OCI-LY1 (cell line): Measurements from ENCODE around the gene IQSEC3.

Source experiments
- H2AFZ ChIP-seq: fragments of 200-600 bp; sonication (generic), shearing (Covaris generic); 2 replicates; pipeline ENCODE4 v1.6.0; 2014; ENCODE audit warnings: antibody characterized with exemption, mild to moderate bottlenecking, low read length
- H3F3A ChIP-seq: fragments of 200-600 bp; sonication (generic), shearing (Covaris generic); 2 replicates; pipeline ENCODE4 v1.6.0; 2014; ENCODE audit warnings: mild to moderate bottlenecking, antibody characterized with exemption, low read length, moderate library complexity; ENCODE audit not compliant: insufficient read depth
- H3K27ac ChIP-seq: fragments of 200-600 bp; sonication (generic); 2 replicates; pipeline ENCODE4 v1.5.1; 2014; ENCODE audit warnings: low read length, mixed run types, mild to moderate bottlenecking, low read depth; ENCODE audit not compliant: poor library complexity, severe bottlenecking
- H3K27me3 ChIP-seq: fragments of 200-600 bp; sonication (generic); 2 replicates; pipeline ENCODE4 v1.6.0; 2014; ENCODE audit warnings: antibody characterized with exemption, mild to moderate bottlenecking, low read length, moderate library complexity; ENCODE audit not compliant: insufficient read depth
- H3K36me3 ChIP-seq: fragments of 200-600 bp; sonication (generic); 2 replicates; pipeline ENCODE4 v1.6.1; 2014; ENCODE audit warnings: mild to moderate bottlenecking, antibody characterized with exemption, low read length, moderate library complexity, mixed read lengths; ENCODE audit not compliant: insufficient read depth
- H3K4me1 ChIP-seq: fragments of 200-600 bp; sonication (generic); 2 replicates; pipeline ENCODE4 v1.5.1; 2014; ENCODE audit warnings: mild to moderate bottlenecking, low read length, moderate library complexity; ENCODE audit not compliant: insufficient read depth, severe bottlenecking
- H3K4me2 ChIP-seq: fragments of 200-600 bp; sonication (generic), shearing (Covaris generic); 2 replicates; pipeline ENCODE4 v1.6.1; 2014; ENCODE audit warnings: low read length
- H3K4me3 ChIP-seq: fragments of 200-600 bp; sonication (generic); 2 replicates; pipeline ENCODE4 v1.5.1; 2014; ENCODE audit warnings: low read length, low read depth, mild to moderate bottlenecking, mixed read lengths; ENCODE audit not compliant: poor library complexity, severe bottlenecking
- H3K79me2 ChIP-seq: fragments of 200-600 bp; shearing (Covaris generic); 2 replicates; pipeline ENCODE4 v1.6.1; 2016; ENCODE audit warnings: mixed run types, low read length, mixed read lengths; ENCODE audit not compliant: insufficient read depth
- H3K9ac ChIP-seq: fragments of 200-600 bp; sonication (generic), shearing (Covaris generic); 2 replicates; pipeline ENCODE4 v1.6.1; 2014; ENCODE audit warnings: mild to moderate bottlenecking, low read length, mixed read lengths
- H3K9me2 ChIP-seq: fragments of 200-600 bp; sonication (generic), shearing (Covaris generic); 2 replicates; pipeline ENCODE4 v1.6.1; 2014; ENCODE audit warnings: low read depth, mild to moderate bottlenecking, low read length, mixed read lengths
- H3K9me3 ChIP-seq: fragments of 200-600 bp; shearing (Covaris generic); 2 replicates; pipeline ENCODE4 v1.6.1; 2014; ENCODE audit warnings: low read length, mixed read lengths
- H4K20me1 ChIP-seq: fragments of 200-600 bp; sonication (generic), shearing (Covaris generic); 2 replicates; pipeline ENCODE4 v1.6.0; 2016; ENCODE audit warnings: mild to moderate bottlenecking, low read length; ENCODE audit not compliant: insufficient read depth
- EZH2 ChIP-seq: fragments of 200-600 bp; sonication (generic), shearing (Covaris generic); IDR thresholded peaks from 2 replicates; pipeline ENCODE4 v1.8.0; 2017; ENCODE audit warnings: borderline replicate concordance, mixed run types, mild to moderate bottlenecking, antibody characterized with exemption, low read length, moderate library complexity, mixed read lengths
- TF ChIP-seq, protein P1 (sequence below): fragments of 200-600 bp; sonication (generic), shearing (Covaris generic); IDR thresholded peaks from 2 replicates; pipeline ENCODE4 v1.5.1; 2017; ENCODE audit warnings: mild to moderate bottlenecking, antibody characterized with exemption, low read length, moderate library complexity, mixed read lengths

IQSEC3 gene

DNA sequence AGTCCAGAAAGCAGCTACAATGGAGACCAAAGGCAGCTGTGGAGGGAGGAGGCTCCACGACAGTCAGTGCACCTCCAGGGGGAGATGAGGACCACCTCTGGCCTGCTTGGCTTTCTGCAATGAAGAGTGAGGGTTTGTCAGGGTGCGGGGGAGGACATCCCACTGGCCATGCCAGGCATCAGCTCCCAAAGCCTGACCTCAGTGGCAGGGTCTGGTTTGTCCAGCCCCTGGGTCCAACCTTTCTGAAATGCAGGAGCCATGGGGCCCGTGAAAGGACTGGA is 112.2 kb downstream of the IQSEC3 start:
- Histone ChIP-seq H3K9ac (no peak overlapping the region), H3K9me2 (no peaks in the 10 kb centered on the region), H3K79me2 (no peaks in the 10 kb centered on the region), H3K9me3 (no peaks in the 10 kb centered on the region), H3K27ac (no peak overlapping the region), H4K20me1 (no peaks in the 10 kb centered on the region), H3K36me3 (no peaks in the 10 kb centered on the region), H2AFZ (no peak overlapping the region), H3K27me3 (peaks cover 21% of the 10 kb centered on the region; the same call in 1 of the 2 replicates), H3K4me3 (no peak overlapping the region), H3K4me2 (no peak overlapping the region), H3K4me1 (no peaks in the 10 kb centered on the region), H3F3A (no peaks in the 10 kb centered on the region)
- TF ChIP-seq, protein P1, sequence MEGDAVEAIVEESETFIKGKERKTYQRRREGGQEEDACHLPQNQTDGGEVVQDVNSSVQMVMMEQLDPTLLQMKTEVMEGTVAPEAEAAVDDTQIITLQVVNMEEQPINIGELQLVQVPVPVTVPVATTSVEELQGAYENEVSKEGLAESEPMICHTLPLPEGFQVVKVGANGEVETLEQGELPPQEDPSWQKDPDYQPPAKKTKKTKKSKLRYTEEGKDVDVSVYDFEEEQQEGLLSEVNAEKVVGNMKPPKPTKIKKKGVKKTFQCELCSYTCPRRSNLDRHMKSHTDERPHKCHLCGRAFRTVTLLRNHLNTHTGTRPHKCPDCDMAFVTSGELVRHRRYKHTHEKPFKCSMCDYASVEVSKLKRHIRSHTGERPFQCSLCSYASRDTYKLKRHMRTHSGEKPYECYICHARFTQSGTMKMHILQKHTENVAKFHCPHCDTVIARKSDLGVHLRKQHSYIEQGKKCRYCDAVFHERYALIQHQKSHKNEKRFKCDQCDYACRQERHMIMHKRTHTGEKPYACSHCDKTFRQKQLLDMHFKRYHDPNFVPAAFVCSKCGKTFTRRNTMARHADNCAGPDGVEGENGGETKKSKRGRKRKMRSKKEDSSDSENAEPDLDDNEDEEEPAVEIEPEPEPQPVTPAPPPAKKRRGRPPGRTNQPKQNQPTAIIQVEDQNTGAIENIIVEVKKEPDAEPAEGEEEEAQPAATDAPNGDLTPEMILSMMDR, result no peak
- no peak for TF ChIP-seq EZH2

DNA sequence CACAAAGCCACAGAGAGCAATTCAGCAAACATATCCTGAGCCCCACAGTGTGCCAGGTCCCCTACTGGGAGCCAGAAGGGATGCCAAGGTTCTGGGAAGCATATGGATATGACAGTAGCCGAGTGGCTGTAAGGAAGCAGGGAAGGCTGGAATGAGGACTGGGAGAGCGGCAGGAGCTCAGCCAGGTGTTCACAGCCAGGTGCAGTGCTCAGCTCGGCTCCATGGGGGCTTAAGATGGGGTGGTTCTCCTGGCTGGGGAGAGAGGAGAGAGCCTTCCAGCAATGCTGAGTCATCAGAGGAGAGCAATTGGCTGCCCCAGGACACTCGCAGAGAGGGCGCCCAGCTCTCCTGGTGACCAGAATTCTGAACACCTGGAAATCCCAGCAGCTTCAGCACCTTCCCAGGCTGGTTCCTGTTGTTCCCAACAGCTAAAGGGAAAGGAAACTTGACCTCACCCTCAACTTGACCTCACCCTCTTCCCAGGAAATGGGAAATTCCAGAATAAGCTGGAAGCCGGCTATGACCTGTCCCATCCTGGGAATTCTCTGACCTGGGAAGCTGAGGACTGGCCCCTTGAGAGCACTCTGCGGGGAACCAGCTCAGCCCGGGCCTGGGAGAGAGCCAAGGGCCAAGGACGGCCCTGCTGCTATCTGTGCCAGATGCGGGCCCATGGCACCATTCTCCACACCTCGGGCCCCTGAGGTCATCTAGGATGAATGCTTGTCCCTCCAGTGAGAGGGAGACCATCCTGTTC is 112.7 kb downstream of the IQSEC3 start:
- Histone ChIP-seq H3K9ac (no peak overlapping the region), H3K79me2 (no peaks in the 10 kb centered on the region), H3K27ac (no peak overlapping the region), H3K9me2 (no peaks in the 10 kb centered on the region), H3K36me3 (no peaks in the 10 kb centered on the region), H3K4me1 (no peaks in the 10 kb centered on the region), H3K9me3 (no peaks in the 10 kb centered on the region), H2AFZ (no peak overlapping the region), H4K20me1 (no peaks in the 10 kb centered on the region), H3K4me3 (no peak overlapping the region), H3K27me3 (peaks cover 21% of the 10 kb centered on the region; the same call in 1 of the 2 replicates), H3K4me2 (no peak overlapping the region), H3F3A (no peaks in the 10 kb centered on the region)
- TF ChIP-seq, protein P1, result no peak
- TF ChIP-seq EZH2, result no peak

DNA sequence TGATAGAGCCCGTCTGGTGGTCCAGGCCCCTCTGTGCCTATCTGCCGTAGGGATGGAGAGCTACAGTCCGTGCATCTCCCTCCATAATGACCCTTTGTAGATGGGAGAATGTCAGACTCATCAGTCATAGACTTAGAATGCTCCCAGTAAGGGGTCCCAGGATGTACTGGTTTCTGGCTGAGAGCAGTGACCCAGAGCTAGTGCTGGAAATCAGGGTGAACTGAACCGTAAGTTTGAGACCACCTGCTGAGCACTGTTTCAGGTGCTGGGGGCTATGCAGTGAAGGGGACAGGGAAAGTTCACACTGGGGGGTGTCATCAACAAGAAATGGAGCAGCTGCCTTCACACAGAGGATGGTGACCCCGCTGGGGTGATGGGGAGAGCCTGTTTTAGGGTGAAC is 113.3 kb downstream of the IQSEC3 start:
- Histone ChIP-seq H4K20me1 (no peaks in the 10 kb centered on the region), H3F3A (no peaks in the 10 kb centered on the region), H3K9me3 (no peaks in the 10 kb centered on the region), H3K36me3 (no peaks in the 10 kb centered on the region), H3K27me3 (peaks cover 21% of the 10 kb centered on the region; the same call in 1 of the 2 replicates), H3K9me2 (no peaks in the 10 kb centered on the region), H3K4me3 (no peak overlapping the region), H3K4me1 (no peaks in the 10 kb centered on the region), H3K4me2 (no peak overlapping the region), H3K79me2 (no peaks in the 10 kb centered on the region), H3K9ac (no peak overlapping the region), H3K27ac (no peak overlapping the region), H2AFZ (no peak overlapping the region)
- no peak for TF ChIP-seq EZH2
- TF ChIP-seq, protein P1, result no peak
